DMS79 (cell line): Measurements from ENCODE around the gene DKC1.

ENCODE experiments used
- DNase-seq: peaks from one replicate; lab custom pipeline; 2025; lab: John Stamatoyannopoulos, UW

Gene DKC1

DNA sequence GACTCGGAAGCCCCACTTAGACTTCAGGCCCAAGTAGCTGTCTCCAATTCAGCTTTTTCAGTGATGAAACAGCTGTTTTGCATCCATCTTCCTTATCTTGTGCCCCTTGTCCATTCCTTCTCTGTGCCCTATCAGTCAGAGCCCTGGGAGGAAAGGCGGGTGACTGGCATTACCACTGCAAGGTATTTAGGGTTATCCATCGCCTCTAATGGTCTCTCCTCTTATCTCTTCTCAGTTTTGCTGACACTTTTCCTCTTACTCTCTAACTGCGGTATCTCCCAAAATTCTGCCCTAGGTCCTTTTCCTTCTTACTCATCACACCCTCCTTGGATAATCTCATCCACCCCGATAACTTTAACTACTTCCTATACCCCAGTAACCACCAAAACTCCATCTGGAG, 25.5 kb upstream of the DKC1 start:
- no peak for DNase-seq

DNA sequence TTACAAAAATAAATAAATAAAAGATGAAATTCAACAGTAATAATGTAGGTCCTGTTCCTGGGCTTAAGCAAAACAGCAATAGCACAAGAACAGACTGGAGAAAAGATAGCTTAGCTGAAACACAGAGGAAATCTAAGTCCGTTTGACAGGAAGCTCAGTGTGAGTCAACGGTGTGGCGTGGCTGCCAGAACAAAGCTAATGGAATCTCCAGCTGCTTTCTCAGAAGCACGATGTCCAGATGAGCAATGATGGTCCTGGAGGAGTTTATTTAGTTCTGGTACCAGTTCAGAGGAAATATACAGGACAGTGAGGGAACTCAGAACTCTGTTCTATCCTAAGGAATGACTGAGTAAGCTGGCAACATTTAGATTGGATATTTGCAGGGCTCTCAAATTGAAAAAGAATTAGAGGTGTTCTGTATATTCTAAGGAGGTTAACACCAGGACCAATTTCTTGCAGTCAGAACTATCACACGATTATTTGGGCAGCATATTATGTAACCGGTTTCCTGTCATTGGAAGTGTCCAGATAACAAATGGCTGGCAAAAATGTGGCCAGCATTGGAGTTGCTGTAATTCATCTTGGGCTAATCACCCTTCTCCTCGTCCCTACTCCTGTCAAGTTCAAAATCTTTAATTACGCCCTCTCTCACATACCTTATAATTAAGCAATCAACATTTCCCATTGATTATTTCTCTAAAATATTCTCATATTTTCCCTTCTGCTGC, 24.5 kb upstream of the DKC1 start:
- DNase-seq, result no peak

DNA sequence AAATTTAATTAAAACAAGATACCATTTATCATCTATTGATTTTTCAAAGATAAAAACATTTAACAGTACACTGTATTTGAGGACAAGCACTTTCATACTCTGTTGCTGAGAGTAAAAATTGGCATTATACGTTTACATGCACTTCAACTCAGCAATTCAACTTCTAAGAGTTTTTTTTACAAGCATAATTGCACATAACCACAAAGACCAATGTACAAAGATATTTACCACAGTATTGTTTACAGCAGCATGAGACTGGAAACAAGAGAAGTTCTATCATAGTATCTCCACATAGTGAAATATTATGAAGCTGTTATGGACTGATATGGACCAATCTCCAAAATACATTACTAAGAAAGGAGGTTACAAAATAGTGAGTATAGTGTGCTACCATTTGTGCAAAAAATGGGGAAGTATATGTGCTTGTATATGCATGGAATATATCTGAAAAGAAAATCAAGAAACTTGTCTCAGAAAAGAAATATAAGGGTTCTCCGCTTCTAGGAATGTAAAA, 22.7 kb upstream of the DKC1 start:
- DNase-seq, result no peak

DNA sequence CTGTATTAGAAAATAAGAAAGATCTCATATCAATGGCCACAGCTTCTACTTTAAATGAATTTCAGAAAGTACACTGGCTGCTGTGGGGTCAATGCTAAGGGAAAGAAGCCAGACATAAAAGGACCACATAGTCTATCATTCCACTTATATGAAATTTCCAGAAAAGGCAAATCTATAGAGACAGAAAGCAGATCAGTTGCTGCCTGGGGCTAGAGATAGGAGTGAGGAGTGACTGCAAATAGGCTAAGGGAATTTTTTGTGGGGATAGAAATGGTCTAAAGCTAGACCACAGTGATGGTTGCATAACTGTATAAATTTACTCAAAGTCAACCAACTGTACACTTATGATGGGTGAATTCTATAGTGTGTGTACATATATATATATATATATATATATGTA, 20.1 kb upstream of the DKC1 start:
- no peak for DNase-seq

DNA sequence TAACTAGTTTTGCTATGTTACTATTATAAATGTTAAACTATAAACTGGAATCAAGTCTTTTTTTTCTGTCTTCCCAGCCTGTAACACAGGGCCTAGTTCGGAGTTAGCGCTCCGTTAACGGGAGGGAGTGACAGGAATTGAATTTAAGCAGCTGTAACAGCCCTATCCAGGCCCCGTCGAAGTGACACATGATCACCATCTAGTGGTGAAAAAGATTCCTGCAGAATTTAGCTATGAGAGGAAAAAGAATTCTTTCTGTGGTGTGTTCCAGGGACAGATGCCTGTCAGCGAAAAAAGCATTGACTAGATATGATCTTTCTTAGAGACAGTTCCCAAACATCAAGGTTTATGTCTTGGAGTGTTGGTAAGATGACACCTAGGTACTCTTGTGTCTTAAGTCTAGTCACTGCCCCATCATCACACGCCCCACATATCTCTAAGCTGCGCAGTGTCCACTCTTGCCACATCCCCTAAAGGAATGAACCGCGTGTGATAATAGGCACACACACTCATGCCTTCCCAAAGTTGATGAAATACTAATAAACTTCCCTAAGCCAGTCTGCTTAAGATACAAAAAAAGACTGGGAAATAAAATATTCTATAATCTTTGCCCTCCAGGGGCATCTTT, 13.8 kb upstream of the DKC1 start:
- DNase-seq, result no peak

DNA sequence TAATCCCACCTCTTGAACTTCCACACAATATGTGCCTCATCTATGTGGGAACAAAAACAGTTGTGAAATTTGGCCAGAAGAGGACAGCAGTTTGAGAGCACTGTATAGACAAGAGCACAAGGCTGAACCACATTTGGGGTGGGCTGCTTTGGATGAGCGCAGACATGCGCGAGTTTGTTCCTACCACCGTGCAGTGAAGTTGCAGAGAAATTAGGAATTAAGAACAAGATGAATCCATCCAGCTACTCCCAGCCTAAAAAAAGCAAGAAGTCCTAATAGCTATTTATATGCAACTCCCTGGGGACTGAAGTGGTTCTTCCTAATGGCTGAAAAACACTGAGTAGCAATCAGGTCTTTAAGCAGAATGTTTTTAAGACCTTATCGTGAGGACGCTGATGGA, 12.8 kb upstream of the DKC1 start:
- no peak for DNase-seq

DNA sequence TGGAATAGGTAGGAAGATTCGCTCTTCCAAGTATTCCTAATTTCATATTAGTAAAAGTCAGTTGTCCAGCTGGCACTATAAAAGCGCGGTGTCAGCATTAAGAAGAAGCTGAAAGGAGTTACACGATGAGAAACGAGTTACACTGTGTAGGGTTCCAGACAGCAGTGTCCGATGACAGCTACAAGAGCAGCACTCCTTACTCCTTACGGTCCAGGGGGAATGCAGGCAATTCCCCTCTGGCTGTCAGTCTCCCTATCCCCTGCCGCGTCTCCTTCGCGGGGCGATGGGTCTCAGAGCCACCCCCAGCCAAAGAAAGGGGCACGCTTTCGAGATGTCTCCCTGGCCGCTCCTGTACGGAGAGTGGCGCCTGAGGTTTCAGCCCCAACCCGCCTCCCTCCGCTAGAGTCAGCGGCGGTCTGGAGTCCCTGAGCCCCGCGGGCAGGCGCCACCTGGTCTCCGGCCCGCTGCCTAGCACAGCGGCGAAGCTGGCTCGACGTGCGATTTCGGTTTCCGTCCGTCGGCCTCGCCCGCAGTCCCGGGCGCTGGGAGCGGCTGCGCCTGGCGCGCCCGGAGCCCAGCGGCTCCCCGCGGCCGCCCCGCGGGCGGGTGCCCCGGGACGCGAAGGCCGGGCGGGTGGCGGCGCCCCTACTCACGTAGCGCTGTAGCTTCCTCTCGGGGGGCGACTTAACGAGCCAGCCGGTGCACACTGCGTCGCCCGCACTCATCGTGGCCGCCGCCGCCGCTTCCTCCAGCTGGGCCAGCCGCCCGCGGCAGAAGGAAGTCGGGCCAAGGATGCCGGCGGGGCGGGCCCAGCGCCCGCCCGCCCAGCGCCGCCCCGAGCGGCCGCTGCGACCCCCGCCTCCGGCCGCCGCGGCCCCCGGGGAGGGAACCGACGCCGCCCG, 12.1 kb upstream of the DKC1 start, which contains the start of gene GAB3:
GAB3 (minus strand) TSS at position 777 of the 902 bp plus-strand sequence; CDS start at position 725, 52 bp downstream.
- no peak for DNase-seq

DNA sequence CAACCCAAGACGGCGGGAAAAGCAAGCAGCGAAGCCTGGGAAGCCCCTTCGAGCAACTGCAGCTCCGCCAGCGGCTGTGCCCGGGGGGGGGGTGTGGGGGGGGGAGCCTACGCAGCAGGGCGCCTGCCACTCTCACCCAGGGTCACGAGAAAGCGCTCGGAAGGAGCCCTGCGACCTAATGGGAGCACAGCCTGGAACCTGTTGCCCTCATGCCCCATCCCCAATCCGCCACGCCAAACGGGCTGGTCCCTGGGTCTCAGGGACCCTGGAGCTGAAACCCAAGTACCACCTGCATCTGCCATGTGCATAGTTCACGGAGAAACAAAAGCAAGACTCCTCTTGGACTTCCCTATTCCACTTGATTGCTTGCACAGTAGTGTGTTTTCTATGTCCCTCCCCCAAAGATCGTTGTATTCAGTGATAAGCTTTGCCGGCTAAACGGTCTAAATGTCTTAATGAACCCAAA, 11.4 kb upstream of the DKC1 start:
- DNase-seq, result no peak

DNA sequence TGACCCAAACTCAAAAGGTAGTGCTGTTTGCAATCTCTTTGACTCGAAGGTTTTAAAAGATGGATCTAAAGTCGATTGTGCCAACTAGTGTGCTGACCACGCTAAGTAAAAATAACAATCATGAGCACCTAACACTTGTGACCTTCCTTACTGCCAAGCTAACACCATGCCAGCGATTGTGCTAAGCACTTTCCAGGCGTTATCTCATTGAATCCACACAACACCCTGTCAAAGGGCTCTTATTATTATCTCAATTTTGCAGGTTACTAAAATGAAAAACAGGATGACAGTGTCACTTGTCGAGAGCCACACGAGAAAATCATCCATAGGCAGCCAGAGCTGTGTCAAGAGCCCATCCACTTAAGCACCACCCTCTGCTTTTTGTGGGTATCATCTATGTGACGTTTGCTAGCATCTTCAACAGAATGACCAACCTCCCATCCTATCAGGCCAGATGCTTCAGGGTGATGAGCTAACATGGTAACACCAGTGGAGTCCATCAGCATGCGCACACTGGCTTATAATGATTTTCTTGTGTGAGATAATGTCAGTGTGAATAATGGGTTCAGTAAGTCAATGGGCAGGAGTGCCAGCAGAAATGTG, 10.9 kb upstream of the DKC1 start:
- DNase-seq, result no peak

DNA sequence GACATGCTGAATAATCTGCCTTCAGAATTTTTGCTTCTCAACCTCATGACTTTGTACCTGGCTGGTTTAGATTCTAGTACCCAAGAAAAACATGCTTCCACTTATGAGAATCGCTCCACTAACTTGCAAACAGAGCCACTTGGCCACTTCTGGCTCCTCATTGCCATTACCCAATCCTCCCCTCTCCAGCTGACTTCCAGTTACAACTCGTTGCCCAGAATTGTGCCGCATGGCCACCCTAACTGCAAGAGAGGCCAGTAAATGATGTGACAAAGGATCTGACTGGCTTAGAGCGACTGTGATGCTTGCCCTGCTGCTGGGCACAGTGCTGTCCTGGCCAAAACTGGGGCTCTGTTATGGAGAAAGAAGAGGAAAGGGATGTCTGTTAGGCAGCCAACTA, 4.0 kb upstream of the DKC1 start:
- DNase-seq, result no peak

DNA sequence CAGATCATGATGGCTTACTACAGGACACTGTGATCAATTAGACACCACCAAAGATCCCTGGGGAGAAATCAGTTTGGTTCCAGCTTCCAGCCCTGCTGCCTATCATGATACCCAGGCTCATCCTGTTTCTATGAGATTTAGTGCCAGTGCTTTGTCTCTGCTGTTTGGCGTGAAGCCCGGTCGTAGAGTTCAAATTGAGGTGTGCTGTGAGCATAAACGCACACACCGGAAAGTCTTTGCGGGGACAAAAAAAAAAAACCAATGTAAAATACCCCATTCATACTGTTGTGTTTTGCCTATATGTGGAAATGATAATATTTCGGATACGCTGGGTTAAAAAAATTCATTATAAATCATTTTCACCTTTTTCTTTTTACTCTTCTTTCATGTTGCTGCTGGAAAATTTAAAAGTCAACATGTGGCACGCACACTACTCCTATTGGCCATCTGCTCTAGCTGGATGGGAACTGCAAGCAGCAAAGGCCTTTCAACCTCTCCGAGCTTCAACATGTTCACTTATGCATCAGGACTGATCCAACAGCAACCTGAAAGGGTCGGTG, 607 bp upstream of the DKC1 start:
- DNase-seq, result no peak

DNA sequence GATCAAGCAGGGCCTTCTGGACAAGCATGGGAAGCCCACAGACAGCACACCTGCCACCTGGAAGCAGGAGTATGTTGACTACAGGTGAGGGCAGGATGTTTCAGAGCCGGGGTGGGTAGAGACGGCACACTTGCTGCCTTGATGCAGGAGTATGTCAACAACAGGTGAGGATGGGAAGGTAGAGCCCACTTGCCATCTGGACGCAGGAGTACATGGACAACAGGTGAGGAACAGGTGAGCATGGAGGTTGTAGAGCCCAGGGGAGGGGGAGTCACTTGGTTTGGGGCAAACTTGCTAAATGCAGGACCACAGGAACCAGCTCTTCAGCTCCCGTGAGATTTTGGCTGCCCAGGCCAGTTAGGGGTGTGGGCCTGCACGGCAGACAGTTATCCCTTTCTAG, 12.0 kb downstream of the DKC1 start:
- DNase-seq, result no peak

DNA sequence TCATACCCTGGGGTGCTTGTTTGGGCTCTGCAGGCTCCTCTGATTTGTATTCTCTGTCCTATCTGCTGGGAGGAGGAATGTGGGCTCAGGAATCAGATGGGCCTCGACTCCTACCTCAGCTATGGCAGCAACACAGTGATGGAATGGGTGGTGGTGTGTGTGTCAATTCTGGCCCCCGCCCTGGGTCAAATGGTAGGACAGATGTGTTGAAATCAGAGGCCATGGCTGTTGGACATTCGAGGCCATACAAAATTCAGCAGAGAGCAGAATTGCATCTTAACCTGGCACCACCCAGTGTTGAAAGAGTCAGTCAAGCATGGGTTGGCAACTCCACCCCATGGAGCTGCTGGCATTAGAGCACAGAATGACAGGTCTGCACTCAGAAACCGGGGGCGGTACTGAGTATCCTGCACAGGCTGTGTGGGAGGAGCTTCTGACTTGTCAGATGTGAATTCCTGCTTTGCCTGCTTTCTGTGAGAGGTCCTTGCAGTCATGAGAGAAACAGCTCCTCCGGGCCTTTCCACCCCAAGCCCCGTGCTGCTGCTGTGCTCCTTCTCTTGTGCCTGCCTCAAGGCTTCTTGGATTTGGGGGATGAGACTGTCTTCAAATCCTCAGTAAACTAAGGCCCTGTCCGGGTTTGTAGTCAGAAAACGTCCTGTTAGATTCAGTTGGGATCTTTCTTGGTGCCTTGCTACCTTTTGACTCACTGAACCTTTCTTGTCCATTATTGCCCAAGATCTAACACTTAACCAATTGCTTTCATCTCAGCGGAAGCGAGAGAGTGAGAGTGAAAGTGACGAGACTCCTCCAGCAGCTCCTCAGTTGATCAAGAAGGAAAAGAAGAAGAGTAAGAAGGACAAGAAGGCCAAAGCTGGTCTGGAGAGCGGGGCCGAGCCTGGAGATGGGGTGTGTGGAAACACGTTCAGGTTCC, 13.0 kb downstream of the DKC1 start:
- no peak for DNase-seq

DNA sequence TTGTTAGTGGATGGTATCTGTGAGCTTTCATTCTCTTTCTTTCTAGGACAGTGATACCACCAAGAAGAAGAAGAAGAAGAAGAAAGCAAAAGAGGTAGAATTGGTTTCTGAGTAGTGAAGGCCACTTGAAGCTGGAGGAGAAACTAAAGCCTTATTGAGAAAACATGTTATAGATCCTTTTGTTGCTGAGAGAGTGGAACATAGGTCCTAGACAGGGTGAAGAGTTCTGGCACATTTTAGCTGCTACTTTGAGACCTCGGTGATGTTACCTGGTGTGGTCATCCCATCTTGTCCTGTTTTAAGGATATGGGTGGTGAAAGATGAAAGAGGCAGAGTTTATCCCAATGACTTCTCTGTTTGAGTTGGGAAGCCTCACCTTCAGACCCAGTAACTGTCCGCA, 14.1 kb downstream of the DKC1 start:
- no peak for DNase-seq

DNA sequence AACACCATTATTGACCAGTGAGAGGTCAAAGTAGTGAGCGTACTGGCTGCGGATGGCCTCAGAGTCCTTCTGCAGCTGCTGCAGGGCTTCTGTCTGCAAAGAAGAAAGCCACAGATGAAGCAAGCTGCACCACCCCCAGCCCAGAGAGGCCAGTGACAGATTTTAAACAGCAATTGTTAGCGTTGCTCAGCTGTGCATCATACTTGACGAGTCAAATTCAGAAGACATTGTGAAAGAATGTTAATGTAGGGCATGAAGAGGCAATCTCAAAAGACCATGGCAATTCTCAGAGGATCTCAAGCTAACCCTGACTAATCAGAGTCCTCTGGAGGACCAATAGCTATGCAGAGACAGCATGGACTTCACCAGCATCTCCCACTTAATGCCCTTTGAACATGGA, 16.6 kb downstream of the DKC1 start:
- no peak for DNase-seq

DNA sequence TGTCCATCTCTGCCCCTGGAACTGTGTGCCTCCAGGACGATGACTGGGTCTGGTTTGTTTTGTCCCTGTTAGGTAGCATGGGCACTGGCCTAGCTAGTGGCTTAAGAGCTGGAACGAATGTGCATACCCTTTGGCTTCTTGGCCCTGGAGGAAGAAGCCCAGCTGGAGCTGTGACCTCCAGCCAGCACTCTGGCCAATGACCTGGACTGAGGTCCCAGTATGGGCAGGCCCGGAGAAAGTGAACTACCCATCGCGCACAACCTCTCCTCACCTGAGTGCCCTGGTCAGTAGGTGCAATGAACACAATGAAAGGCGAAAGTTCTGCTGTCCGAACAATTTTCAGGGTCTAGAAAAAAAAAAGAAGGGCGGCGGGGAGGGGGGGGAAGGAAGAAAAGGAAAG, 18.3 kb downstream of the DKC1 start:
- DNase-seq, result no peak

DNA sequence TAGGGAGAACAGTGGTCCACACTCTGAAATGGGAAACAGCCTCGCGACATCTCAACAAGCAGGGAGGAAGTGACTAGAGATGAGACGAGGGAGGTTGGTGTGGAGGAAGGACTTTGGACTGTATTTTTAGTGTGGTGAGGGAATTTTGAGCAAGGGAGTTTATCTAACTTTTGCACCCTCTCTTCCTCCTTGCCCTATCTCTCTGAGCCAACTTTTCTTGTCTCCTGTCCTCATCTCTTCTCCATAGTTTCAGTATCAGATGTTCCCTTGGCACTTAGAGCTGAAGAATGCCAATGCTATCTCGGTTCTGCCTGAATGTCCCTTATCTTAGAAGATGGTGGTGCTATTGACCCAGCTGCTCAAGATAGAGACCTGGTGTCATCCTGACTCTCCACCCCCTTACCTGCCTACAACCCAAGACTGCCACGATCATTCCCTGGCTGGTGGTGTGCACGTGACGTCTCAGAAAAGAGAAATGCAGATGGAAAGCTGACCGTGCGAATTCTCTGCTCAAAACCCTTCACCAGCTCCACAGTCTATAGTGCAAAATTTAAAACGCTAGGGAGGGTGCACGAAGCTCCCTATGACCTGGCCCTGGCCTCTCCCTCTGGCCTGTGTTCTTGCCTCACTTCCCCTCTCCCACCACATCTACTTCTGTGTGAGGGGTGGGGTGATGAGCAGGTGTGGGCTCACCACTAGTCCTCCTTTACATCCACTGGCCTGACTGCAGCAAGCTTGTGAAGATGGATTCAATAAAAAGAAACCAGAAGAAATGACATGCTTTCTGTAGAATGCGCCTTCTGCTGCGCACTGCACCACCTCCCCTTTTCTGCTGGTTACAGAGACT, 21.7 kb downstream of the DKC1 start:
- no peak for DNase-seq

DNA sequence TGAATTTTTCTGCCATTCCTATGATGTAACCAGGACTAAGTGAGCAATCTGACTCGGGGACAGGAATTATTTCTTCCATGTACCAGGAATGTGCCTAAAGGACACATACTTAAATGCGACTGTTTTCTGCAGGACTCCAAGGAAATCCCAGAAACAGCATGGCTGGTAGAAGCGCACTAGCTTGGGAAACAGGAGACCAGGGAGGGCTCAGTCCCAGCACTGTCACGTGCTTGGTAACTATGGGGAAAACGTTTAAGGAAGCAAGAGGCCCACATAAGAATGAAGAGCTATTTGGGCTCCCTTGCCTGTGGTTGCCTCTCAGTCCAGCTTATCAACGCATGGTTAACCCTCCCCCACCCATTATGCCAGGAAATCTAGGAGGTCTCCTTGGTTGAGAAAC, 23.1 kb downstream of the DKC1 start:
- DNase-seq, result no peak

DNA sequence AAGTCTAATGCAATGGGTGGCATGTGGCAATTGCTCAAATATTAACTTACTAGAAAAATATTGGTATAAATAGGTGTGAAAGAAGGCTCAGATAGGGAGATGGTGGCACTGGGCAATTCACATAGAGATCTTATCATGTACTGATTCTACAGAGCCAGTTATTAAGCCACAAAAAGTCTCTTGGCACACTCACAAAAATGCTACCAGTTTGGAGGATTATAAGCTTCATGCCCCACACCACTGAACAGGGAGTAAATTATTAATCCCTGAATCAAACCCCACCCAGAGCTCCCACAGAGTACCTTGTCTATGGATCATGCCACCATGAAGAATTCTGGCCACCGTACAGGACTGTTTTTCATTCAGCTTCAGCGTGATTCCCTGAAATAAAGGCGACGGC, 28.8 kb downstream of the DKC1 start:
- DNase-seq, result no peak

DNA sequence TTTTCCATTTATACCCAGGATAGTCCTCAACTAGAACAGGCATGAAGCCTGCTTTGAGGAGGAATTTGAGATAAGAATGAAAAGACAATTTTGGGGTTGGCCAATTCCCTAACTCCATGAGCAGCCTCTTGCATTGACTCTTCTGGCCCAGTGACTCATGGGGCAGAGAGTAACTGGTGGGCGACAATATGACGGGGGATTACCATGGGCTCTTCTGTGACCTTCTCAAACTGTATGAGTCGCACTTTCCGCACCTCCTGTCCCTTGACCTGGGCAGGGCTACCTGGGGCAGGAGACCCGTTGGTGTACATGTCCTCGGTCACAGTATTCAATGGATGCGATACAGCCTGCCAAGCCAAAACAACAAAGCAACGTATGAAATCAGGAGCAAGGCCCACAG, 29.3 kb downstream of the DKC1 start:
- DNase-seq, result no peak
